Mucosa of stomach (tissue), 1 donor: Measurements from ENCODE around the gene EFNA5.

Source experiments
- H3K27me3 ChIP-seq: one replicate; pipeline ENCODE4 v1.7.0; 2013; ENCODE audit warnings: mild to moderate bottlenecking, low read length; ENCODE audit not compliant: control insufficient read depth, insufficient read depth
- H3K36me3 ChIP-seq: one replicate; pipeline ENCODE4 v1.7.0; 2013; ENCODE audit warnings: low read length; ENCODE audit not compliant: control insufficient read depth, insufficient read depth
- H3K4me1 ChIP-seq: one replicate; pipeline ENCODE4 v1.7.0; 2013; ENCODE audit warnings: mild to moderate bottlenecking, low read length; ENCODE audit not compliant: control insufficient read depth, insufficient read depth
- H3K4me3 ChIP-seq: one replicate; pipeline ENCODE4 v1.7.0; 2013; ENCODE audit warnings: low read length
- H3K9ac ChIP-seq: one replicate; pipeline ENCODE4 v1.7.0; 2013; ENCODE audit warnings: mild to moderate bottlenecking, low read length, moderate library complexity
- H3K9me3 ChIP-seq: one replicate; pipeline ENCODE4 v1.7.0; 2013; ENCODE audit warnings: mild to moderate bottlenecking, low read length, moderate library complexity; ENCODE audit not compliant: control insufficient read depth
- donor health status: Pancreatic carcinoma.

Gene EFNA5

DNA sequence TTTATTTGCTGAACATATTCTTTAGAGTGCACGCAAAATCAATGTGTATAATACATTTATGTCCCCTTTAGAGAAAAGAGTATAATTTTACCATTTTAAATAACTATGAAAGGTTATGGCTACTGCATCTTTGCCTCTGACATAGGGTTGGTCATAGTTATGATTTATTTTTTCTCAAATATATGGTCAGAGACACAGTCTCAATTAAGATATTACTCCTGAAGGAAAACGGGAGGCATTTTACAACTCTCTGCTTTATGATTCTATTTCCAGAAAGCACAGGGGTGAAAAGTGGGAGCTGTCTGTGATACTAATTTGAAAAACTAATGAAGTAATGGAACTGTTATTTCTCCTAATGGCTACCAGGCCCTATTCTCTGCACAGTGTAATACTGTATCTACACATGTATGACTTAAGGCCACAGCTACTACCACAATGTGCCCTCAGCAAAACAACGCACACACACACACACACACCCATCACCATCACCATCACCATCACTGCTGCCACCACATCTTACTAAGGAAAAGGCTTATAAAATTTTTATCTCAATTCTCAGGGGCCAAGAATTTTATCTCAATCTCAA lies 262.9 kb downstream of the EFNA5 start:
- no peaks in the 10 kb centered on the region for H3K36me3 ChIP-seq
- H3K27me3 ChIP-seq, result no peaks in the 10 kb centered on the region
- no peak overlapping the region for H3K4me3 ChIP-seq
- no peaks in the 10 kb centered on the region for H3K9me3 ChIP-seq
- H3K9ac ChIP-seq, result no peak overlapping the region
- no peaks in the 10 kb centered on the region for H3K4me1 ChIP-seq

- H3K36me3 ChIP-seq, result no peaks in the 10 kb centered on the region
- H3K4me3 ChIP-seq, result no peak overlapping the region
- no peaks in the 10 kb centered on the region for H3K9me3 ChIP-seq
- no peak overlapping the region for H3K9ac ChIP-seq
- H3K4me1 ChIP-seq, result no peaks in the 10 kb centered on the region
- no peaks in the 10 kb centered on the region for H3K27me3 ChIP-seq
These were observed 266.0 kb downstream of the EFNA5 start for GRCh38 chr5:107404595-107405374.

- no peak overlapping the region for H3K4me3 ChIP-seq
- no peaks in the 10 kb centered on the region for H3K27me3 ChIP-seq
- no peak overlapping the region for H3K9ac ChIP-seq
- no peaks in the 10 kb centered on the region for H3K9me3 ChIP-seq
- no peaks in the 10 kb centered on the region for H3K4me1 ChIP-seq
- H3K36me3 ChIP-seq, result no peaks in the 10 kb centered on the region
These were observed 267.3 kb downstream of the EFNA5 start for GRCh38 chr5:107403228-107403953.

DNA sequence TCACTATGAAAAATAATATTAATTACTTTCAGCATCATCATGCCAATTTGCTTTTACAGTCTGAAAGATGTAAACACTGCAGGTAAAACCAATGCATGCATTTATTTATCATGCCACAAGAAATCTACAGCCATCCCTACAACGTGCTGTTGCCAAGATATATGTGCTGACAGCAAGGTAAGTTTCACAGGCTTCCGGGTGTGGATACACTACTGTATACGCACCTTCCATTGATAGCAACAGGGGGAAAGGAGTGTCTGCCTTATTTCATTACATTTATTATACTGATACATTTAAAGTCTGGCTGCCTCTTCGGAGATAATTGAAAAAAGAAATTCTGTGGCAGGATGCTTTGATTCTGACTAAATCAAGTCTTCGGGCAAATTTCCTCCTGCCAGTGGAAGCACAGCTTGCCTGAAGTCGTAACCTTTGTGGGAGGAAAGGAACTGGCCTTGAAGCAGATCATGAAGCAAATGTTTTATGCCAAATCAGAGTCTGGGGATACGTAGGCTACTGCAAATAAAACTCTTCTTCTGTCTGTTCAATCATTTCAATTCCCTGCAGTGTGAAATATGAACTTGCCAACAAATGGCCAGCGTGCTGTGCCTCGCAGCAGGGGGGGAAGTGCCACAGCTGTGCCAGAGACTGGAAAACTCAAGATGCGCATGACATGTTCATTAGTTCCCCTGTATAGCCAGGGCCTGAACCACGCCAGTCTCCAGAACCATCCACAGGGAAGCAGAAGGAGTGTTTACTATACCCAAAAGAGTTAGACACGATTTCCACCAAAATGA lies 268.1 kb downstream of the EFNA5 start:
- H3K36me3 ChIP-seq, result no peaks in the 10 kb centered on the region
- no peaks in the 10 kb centered on the region for H3K27me3 ChIP-seq
- H3K4me3 ChIP-seq, result no peak overlapping the region
- H3K9me3 ChIP-seq, result no peaks in the 10 kb centered on the region
- H3K9ac ChIP-seq, result no peak overlapping the region
- no peaks in the 10 kb centered on the region for H3K4me1 ChIP-seq

GRCh38 chr5:107401470-107402122 lies 269.1 kb downstream of the EFNA5 start:
- H3K36me3 ChIP-seq, result no peaks in the 10 kb centered on the region
- H3K9ac ChIP-seq, result no peak overlapping the region
- no peaks in the 10 kb centered on the region for H3K4me1 ChIP-seq
- H3K9me3 ChIP-seq, result no peaks in the 10 kb centered on the region
- no peaks in the 10 kb centered on the region for H3K27me3 ChIP-seq
- H3K4me3 ChIP-seq, result no peak overlapping the region

DNA sequence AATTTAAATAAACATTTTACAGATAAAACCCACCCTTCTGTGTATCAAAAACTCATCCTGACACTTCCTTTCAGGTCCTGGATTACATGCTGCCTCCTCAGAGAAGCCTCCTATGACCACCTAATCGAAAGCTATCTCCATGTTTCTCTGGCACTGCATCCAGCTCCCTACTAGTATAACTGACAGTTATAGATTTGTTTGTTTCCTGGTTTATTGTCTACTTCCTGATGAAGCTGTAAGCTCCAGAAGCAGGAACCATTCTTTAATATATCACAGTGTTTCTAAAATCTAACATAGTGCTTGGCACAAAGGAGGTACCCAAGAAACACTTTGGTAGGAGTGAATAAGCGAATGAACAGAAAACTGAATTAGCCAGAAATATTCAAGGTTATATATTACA lies 270.4 kb downstream of the EFNA5 start:
- Histone ChIP-seq H3K27me3 (no peaks in the 10 kb centered on the region), H3K9ac (no peak overlapping the region), H3K36me3 (no peaks in the 10 kb centered on the region), H3K4me1 (no peaks in the 10 kb centered on the region), H3K4me3 (no peak overlapping the region), H3K9me3 (no peaks in the 10 kb centered on the region)

DNA sequence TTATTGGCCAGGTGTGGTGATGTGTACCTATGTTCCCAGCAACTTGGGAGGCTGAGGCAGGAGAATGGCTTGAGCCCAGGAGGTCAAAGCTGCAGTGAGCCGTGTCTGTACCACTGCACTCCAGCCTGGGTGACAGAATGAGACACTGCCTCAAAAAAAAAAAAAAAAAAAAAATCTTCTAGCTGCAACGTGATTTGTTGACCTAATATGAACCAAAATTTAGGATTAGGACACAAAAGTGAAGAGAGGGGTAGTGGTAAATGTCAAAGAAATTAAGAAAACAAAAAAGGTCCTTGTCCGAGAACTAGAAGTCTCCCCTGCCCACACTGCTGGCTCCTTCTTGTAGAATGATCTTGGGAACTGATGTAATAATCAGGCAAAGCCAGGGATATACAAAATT lies 272.0 kb downstream of the EFNA5 start:
- no peaks in the 10 kb centered on the region for H3K4me1 ChIP-seq
- no peaks in the 10 kb centered on the region for H3K9me3 ChIP-seq
- H3K27me3 ChIP-seq, result no peaks in the 10 kb centered on the region
- H3K9ac ChIP-seq, result no peak overlapping the region
- H3K4me3 ChIP-seq, result no peak overlapping the region
- H3K36me3 ChIP-seq, result no peaks in the 10 kb centered on the region

DNA sequence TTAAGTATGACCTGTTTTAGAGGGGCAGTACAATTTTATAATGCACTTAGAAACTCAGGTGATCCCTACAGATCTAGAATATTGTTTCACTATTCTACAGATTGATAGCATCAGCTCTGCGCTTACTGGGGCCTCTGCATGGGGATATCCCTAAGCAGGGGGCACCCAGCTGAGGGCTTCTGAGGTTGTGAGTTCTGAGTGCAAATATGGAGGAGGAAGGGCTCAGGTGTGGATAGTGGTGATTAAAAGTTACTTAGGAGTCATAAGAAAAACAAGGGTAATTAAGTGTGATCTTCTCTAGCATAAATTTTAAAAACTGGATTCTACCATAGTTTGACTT lies 274.4 kb downstream of the EFNA5 start:
- Histone ChIP-seq H3K9ac (no peak overlapping the region), H3K4me1 (no peaks in the 10 kb centered on the region), H3K4me3 (no peak overlapping the region), H3K9me3 (no peaks in the 10 kb centered on the region), H3K27me3 (no peaks in the 10 kb centered on the region), H3K36me3 (no peaks in the 10 kb centered on the region)

GRCh38 chr5:107395632-107396350 lies 274.9 kb downstream of the EFNA5 start:
- H3K36me3 ChIP-seq, result no peaks in the 10 kb centered on the region
- no peaks in the 10 kb centered on the region for H3K27me3 ChIP-seq
- no peaks in the 10 kb centered on the region for H3K9me3 ChIP-seq
- H3K4me3 ChIP-seq, result no peak overlapping the region
- no peaks in the 10 kb centered on the region for H3K4me1 ChIP-seq
- H3K9ac ChIP-seq, result no peak overlapping the region

GRCh38 chr5:107393851-107394250 lies 276.9 kb downstream of the EFNA5 start:
- no peaks in the 10 kb centered on the region for H3K27me3 ChIP-seq
- H3K36me3 ChIP-seq, result no peaks in the 10 kb centered on the region
- no peaks in the 10 kb centered on the region for H3K9me3 ChIP-seq
- no peak overlapping the region for H3K9ac ChIP-seq
- no peak overlapping the region for H3K4me3 ChIP-seq
- peaks cover 12% of the 10 kb centered on the region for H3K4me1 ChIP-seq

DNA sequence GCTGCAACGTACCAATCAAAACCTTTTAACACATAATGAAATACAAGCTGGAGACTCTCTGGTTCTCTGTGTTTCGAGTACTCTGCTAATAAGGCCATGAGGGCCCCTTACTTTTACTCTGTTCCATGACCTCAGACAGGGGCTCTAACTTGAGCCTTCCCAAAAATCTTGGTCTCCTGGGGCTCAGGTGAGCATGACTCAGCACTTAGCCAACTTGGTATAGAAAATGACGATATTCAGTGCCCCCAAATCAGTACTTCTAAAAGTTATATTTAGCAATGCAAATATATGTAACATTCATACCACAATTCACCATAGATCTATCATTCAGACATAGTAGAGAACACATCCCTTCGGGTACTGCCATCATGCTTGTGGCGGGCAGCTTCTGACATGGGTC lies 278.9 kb downstream of the EFNA5 start:
- Histone ChIP-seq H3K4me1 (peaks cover 23% of the 10 kb centered on the region), H3K9ac (no peak overlapping the region), H3K9me3 (no peaks in the 10 kb centered on the region), H3K27me3 (no peaks in the 10 kb centered on the region), H3K36me3 (no peaks in the 10 kb centered on the region), H3K4me3 (no peak overlapping the region)
